Occipital lobe (tissue), 2 donors: ENCODE data around the gene PGLYRP1. TPM values are rescaled to one million over a fixed set of nuclear protein-coding genes. Genes with fewer than 3 reads are reported as not detected.

ENCODE experiments used
- DNase-seq: peaks from one replicate; lab custom pipeline; 2025; lab: John Stamatoyannopoulos, UW
- total RNA-seq: library from RNA; depleted of rRNA; stranded (reverse); fragments of >200 nt; gene quantifications from one replicate; pipeline ENCODE4 v1.2.3, GENCODE V29; 2014

PGLYRP1 gene
- total RNA-seq, 1 donor from 2014 or later: not detected

GRCh38 chr19:46032597-46033025, 9.8 kb upstream of the PGLYRP1 start:
- no peak for DNase-seq

GRCh38 chr19:46031781-46032596, 9.1 kb upstream of the PGLYRP1 start:
- DNase-seq: no peak

GRCh38 chr19:46030812-46031550, 8.1 kb upstream of the PGLYRP1 start:
- DNase-seq: no peak

- no peak for DNase-seq
Measured at GRCh38 chr19:46025835-46026234, 3.0 kb upstream of the PGLYRP1 start.

- DNase-seq: no peak
Measured at GRCh38 chr19:46023311-46023779, 492 bp upstream of the PGLYRP1 start.

GRCh38 chr19:46022061-46022430, 807 bp downstream of the PGLYRP1 start:
- DNase-seq: no peak

GRCh38 chr19:46021531-46022041, 1.3 kb downstream of the PGLYRP1 start:
- no peak for DNase-seq

- DNase-seq: no peak
Measured at GRCh38 chr19:46020819-46021125, 2.1 kb downstream of the PGLYRP1 start.

- no peak for DNase-seq
Measured at GRCh38 chr19:46019270-46019669, 3.6 kb downstream of the PGLYRP1 start.

GRCh38 chr19:46018729-46019251, 4.1 kb downstream of the PGLYRP1 start:
- DNase-seq: no peak

- DNase-seq: no peak
Measured at GRCh38 chr19:46017874-46018675, 4.8 kb downstream of the PGLYRP1 start.

- DNase-seq: no peak
Measured at GRCh38 chr19:46017095-46017429, 5.8 kb downstream of the PGLYRP1 start.

- DNase-seq: peak; percentile 79
Measured at GRCh38 chr19:46016426-46017094, 6.3 kb downstream of the PGLYRP1 start.

GRCh38 chr19:46015687-46016425, 7.0 kb downstream of the PGLYRP1 start:
- DNase-seq: no peak

GRCh38 chr19:46014941-46015686, 7.7 kb downstream of the PGLYRP1 start:
- no peak for DNase-seq

- no peak for DNase-seq
Measured at GRCh38 chr19:46014534-46014933, 8.3 kb downstream of the PGLYRP1 start.

- peak; percentile 53 for DNase-seq
Measured at GRCh38 chr19:46009530-46010510, 13.0 kb downstream of the PGLYRP1 start.

GRCh38 chr19:46006411-46006810, 16.4 kb downstream of the PGLYRP1 start:
- no peak for DNase-seq
